Vagina (tissue), 2 donors: ENCODE data around the gene AMZ1.

ENCODE experiments used
- POLR2A ChIP-seq, 2 donors: fragments of 450-650 bp; IDR thresholded peaks; one replicate each; pipeline ENCODE4 v1.6.1; 2017; ENCODE audit warnings: antibody characterized with exemption in 2 of 2, mild to moderate bottlenecking in 2 of 2, moderate library complexity in 2 of 2
- POLR2AphosphoS5 ChIP-seq, 2 donors: sonication (generic); formaldehyde crosslinking; IDR thresholded peaks; one replicate each; pipeline ENCODE4 v1.9.0; 2017; ENCODE audit warnings: antibody characterized with exemption in 2 of 2, mild to moderate bottlenecking in 2 of 2, low read depth in 1 of 2; ENCODE audit not compliant: insufficient read depth in 1 of 2
- TF ChIP-seq, protein P1 (sequence below), 3 experiments: fragments of 450-650 bp in 2 of 3; fragments of 200-600 bp in 1 of 3; sonication (generic) in 1 of 3; IDR thresholded peaks; one replicate each; pipeline ENCODE4 v1.5.1; 2017 to 2019; ENCODE audit warnings: antibody characterized with exemption in 3 of 3, mild to moderate bottlenecking in 2 of 3, moderate library complexity in 2 of 3

GRCh38 chr7:2758673-2759616, 70.9 kb downstream of the AMZ1 start:
- TF ChIP-seq, protein P1, sequence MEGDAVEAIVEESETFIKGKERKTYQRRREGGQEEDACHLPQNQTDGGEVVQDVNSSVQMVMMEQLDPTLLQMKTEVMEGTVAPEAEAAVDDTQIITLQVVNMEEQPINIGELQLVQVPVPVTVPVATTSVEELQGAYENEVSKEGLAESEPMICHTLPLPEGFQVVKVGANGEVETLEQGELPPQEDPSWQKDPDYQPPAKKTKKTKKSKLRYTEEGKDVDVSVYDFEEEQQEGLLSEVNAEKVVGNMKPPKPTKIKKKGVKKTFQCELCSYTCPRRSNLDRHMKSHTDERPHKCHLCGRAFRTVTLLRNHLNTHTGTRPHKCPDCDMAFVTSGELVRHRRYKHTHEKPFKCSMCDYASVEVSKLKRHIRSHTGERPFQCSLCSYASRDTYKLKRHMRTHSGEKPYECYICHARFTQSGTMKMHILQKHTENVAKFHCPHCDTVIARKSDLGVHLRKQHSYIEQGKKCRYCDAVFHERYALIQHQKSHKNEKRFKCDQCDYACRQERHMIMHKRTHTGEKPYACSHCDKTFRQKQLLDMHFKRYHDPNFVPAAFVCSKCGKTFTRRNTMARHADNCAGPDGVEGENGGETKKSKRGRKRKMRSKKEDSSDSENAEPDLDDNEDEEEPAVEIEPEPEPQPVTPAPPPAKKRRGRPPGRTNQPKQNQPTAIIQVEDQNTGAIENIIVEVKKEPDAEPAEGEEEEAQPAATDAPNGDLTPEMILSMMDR (IDR thresholded peaks at IDR 0.05): no peak
- no peak for TF ChIP-seq POLR2A (IDR thresholded peaks at IDR 0.05)
- peak in 1 of 2 donors; percentile 27 for TF ChIP-seq POLR2AphosphoS5 (IDR thresholded peaks at IDR 0.05; ENCODE audit: insufficient read depth in 1 of 2, low read depth in 1 of 2)
